GM13976 (cell line): ENCODE measurements around the gene TMEM44.

Experiments used
- DNase-seq: peaks from one replicate; pipeline ENCODE4 v3.0.0; 2012; ENCODE audit warnings: low spot score
- CTCF ChIP-seq: IDR thresholded peaks from 2 replicates; pipeline ENCODE4 v1.5.1; 2012; ENCODE audit warnings: borderline replicate concordance, mild to moderate bottlenecking; ENCODE audit not compliant: insufficient read depth; ENCODE audit errors: extremely low read depth, missing control alignments, control extremely low read depth
- in situ Hi-C: fragments of 300-500 bp; cut with MboI; formaldehyde crosslinking; loops from one replicate; pipeline ENCODE4 v1.12.0; 2022; ENCODE audit warnings: low sequenced_read_pairs, mixed read lengths, inconsistent platforms; ENCODE audit not compliant: unreplicated experiment

The TMEM44 gene

GRCh38 chr3:194586836-194587235 is 46.4 kb downstream of the TMEM44 start:
- DNase-seq = no peak
- in situ Hi-C loops = loop anchor here (25.0 kb wide), 1 partner anchor 250 kb away; no protein-coding TSS in a partner anchor
- no peak for TF ChIP-seq CTCF

- in situ Hi-C loops = loop anchor here (25.0 kb wide), 1 partner anchor 249 kb away; no protein-coding TSS in a partner anchor
- no peak for TF ChIP-seq CTCF
- no peak for DNase-seq
Observed at GRCh38 chr3:194585880-194586281, 47.3 kb downstream of the TMEM44 start.

GRCh38 chr3:194584866-194585265 is 48.4 kb downstream of the TMEM44 start:
- TF ChIP-seq CTCF = no peak
- in situ Hi-C loops = loop anchor here (25.0 kb wide), 1 partner anchor 248 kb away; no protein-coding TSS in a partner anchor

GRCh38 chr3:194584320-194584776 is 48.9 kb downstream of the TMEM44 start:
- TF ChIP-seq CTCF = no peak
- in situ Hi-C loops = loop anchor here (25.0 kb wide), 1 partner anchor 247 kb away; no protein-coding TSS in a partner anchor
- no peak for DNase-seq

More at GRCh38 chr3:194584866-194585265, 48.4 kb downstream of the TMEM44 start:
- no peak for DNase-seq

GRCh38 chr3:194582196-194582905 is 50.9 kb downstream of the TMEM44 start:
- TF ChIP-seq CTCF = no peak
- in situ Hi-C loops = loop anchor here (25.0 kb wide), 1 partner anchor 245 kb away; no protein-coding TSS in a partner anchor
- no peak for DNase-seq

- in situ Hi-C loops = loop anchor here (25.0 kb wide), 1 partner anchor 242 kb away; no protein-coding TSS in a partner anchor
- no peak for DNase-seq
Observed at GRCh38 chr3:194579091-194579606, 54.1 kb downstream of the TMEM44 start.

More at GRCh38 chr3:194579091-194579606, 54.1 kb downstream of the TMEM44 start:
- no peak for TF ChIP-seq CTCF
